GM12892 (cell line): Measurements from ENCODE around the gene ZFYVE21.

Experiments used
- POLR2A ChIP-seq: IDR thresholded peaks from 2 replicates; pipeline ENCODE4 v1.6.1; 2011; ENCODE audit warnings: low read depth, low read length, control low read depth
- POLR2AphosphoS5 ChIP-seq: IDR thresholded peaks from 2 replicates; pipeline ENCODE4 v1.6.1; 2011; ENCODE audit warnings: low read depth, low read length, control low read depth

DNA sequence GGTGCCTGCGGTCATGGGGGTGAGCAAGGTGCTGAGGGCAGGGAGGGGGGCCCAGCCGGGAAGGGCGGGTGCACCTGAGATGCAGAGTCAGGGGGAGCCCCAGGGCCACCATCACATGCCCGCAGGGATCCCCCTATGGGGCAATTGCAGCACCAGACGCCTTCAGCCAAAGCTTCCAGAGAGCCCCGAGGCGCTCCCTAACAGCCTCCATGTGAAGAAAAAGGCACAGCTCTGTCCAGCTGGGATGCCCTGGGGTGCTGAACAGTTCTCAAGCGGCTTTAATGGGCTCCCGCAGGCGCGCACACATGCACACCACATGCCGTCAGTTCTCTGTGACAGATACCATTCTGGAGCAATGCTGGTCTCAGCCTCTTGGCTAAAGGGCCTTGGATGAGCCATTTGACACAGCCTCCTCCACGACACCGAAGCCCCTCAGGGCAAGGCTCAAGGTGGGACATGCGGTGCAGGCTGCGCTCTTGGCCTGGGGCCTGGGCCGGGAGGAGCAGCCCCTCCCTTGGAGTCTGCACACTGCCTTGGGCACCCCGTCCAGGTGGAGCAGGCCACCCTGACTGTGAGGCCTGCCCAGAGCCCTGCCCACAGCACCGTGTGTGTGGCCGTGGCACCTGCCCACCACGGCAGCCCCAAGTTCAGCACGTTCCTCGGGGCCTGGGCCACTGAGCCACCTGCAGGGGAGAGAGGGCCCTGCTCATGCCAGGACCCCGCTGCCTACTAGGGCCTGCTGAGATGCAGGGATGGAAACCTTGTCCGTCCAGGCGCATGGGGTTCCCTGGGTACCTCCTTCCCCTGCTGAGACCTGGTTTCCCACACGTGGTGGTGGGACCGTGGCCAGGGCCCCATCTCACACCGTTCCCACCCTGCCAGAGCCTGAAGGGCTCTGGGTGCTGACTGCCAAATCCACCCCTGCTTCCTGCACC lies 8.0 kb upstream of the ZFYVE21 start:
- TF ChIP-seq POLR2A, result no peak
- TF ChIP-seq POLR2AphosphoS5, result no peak
